IPS-18c (cell line): ENCODE data around the gene KRTAP4-4.
"Not testable (repeated sequence)": the region's sequence is repeated elsewhere in the genome, so short reads cannot be mapped to it uniquely, and the experiment has no call there.

Source experiments
- H3K4me3 ChIP-seq: 2 replicates; pipeline ENCODE4 v1.7.0; 2013; ENCODE audit warnings: low read depth, mild to moderate bottlenecking, low read length, moderate library complexity; ENCODE audit not compliant: insufficient read depth
- H3K9me3 ChIP-seq: one replicate; pipeline ENCODE4 v1.6.1; 2013; ENCODE audit warnings: mild to moderate bottlenecking, low read length, moderate library complexity; ENCODE audit not compliant: control insufficient read depth, insufficient read depth

Gene KRTAP4-4

GRCh38 chr17:41123292-41123990, 37.1 kb downstream of the KRTAP4-4 start:
- H3K9me3 ChIP-seq, H3K4me3 ChIP-seq: not testable (repeated sequence)

- Histone ChIP-seq H3K9me3 (no peaks in the 10 kb centered on the region), H3K4me3 (no peak overlapping the region)
Observed at GRCh38 chr17:41121742-41122141, 38.8 kb downstream of the KRTAP4-4 start.

- not testable (repeated sequence) for H3K9me3 ChIP-seq, H3K4me3 ChIP-seq
Observed at GRCh38 chr17:41119696-41120690, 40.6 kb downstream of the KRTAP4-4 start.

GRCh38 chr17:41118721-41119120, 41.8 kb downstream of the KRTAP4-4 start:
- Histone ChIP-seq H3K9me3 (peaks cover 2% of the 10 kb centered on the region), H3K4me3 (no peak overlapping the region)

GRCh38 chr17:41117846-41118386, 42.6 kb downstream of the KRTAP4-4 start, which contains the start of gene KRTAP4-11:
Gene KRTAP4-11 (minus strand): TSS chr17:41118373. CDS start chr17:41118315, 58 bp downstream.
- H3K9me3 ChIP-seq, H3K4me3 ChIP-seq: not testable (repeated sequence)

- H3K4me3 ChIP-seq, result no peak overlapping the region
Observed at GRCh38 chr17:41116297-41116696, 44.3 kb downstream of the KRTAP4-4 start.

GRCh38 chr17:41111151-41111885, 49.2 kb downstream of the KRTAP4-4 start:
- no peak overlapping the region for H3K4me3 ChIP-seq
- peaks cover 5% of the 10 kb centered on the region for H3K9me3 ChIP-seq

More at GRCh38 chr17:41116297-41116696, 44.3 kb downstream of the KRTAP4-4 start:
- H3K9me3 ChIP-seq, result peaks cover 5% of the 10 kb centered on the region
